ENCODE results near the gene KCNMA1. TPM values are rescaled to one million over a fixed set of nuclear protein-coding genes. Genes with fewer than 3 reads are reported as not detected.

Gene KCNMA1
- polyA plus RNA-seq, 1 experiment, result 21.4 TPM

- Histone ChIP-seq H3K27me3 (ENCODE audit: control insufficient read depth, insufficient read depth, low read length) (no peaks in the 10 kb centered on the region), H3K36me3 (ENCODE audit: control insufficient read depth, insufficient read depth, low read length) (no peaks in the 10 kb centered on the region), H3K4me3 (ENCODE audit: low read depth, low read length) (no peak overlapping the region)
- ChIA-PET POLR2A (no interaction called here), CTCF (interaction anchor here (0.7 kb wide), 1 partner anchor 74 kb away, joined by 6 read pairs; no protein-coding TSS in a partner anchor)
- DNase-seq (ENCODE audit: low read depth), result no peak
- no peak for TF ChIP-seq CTCF (IDR thresholded peaks at IDR 0.05; ENCODE audit: insufficient read depth, low read depth, low read length)
Observed at GRCh38 chr10:77566914-77567566, 70.6 kb downstream of the KCNMA1 start.

- DNase-seq (ENCODE audit: low read depth), result no peak
- TF ChIP-seq CTCF (IDR thresholded peaks at IDR 0.05; ENCODE audit: insufficient read depth, low read depth, low read length), result no peak
- Histone ChIP-seq H3K27me3 (ENCODE audit: control insufficient read depth, insufficient read depth, low read length) (no peaks in the 10 kb centered on the region), H3K4me3 (ENCODE audit: low read depth, low read length) (no peak overlapping the region), H3K36me3 (ENCODE audit: control insufficient read depth, insufficient read depth, low read length) (no peaks in the 10 kb centered on the region)
- CTCF ChIA-PET, result interaction anchor here (1.4 kb wide), 1 partner anchor 14 kb away, joined by 3 read pairs; no protein-coding TSS in a partner anchor
- POLR2A ChIA-PET, result no interaction called here
Observed at GRCh38 chr10:77566236-77566635, 71.4 kb downstream of the KCNMA1 start.

GRCh38 chr10:77565590-77566023, 72.0 kb downstream of the KCNMA1 start:
- Histone ChIP-seq H3K4me3 (ENCODE audit: low read depth, low read length) (no peak overlapping the region), H3K27me3 (ENCODE audit: control insufficient read depth, insufficient read depth, low read length) (no peaks in the 10 kb centered on the region), H3K36me3 (ENCODE audit: control insufficient read depth, insufficient read depth, low read length) (no peaks in the 10 kb centered on the region)
- POLR2A ChIA-PET, result interaction anchor here (1.1 kb wide), 1 partner anchor 10 kb away, joined by 5 read pairs; no protein-coding TSS in a partner anchor
- DNase-seq (ENCODE audit: low read depth), result no peak
- CTCF ChIA-PET, result interaction anchor here (1.1 to 1.4 kb wide), 3 partner anchors 14 to 70 kb away, joined by 3 to 4 read pairs (median 3); no protein-coding TSS in a partner anchor
- TF ChIP-seq CTCF (IDR thresholded peaks at IDR 0.05; ENCODE audit: insufficient read depth, low read depth, low read length), result no peak

- ChIA-PET CTCF (interaction anchor here (1.0 to 1.4 kb wide), 4 partner anchors 15 to 391 kb away, joined by 3 to 4 read pairs (median 3); no protein-coding TSS in a partner anchor), POLR2A (interaction anchor here (1.1 kb wide), 1 partner anchor 9 kb away, joined by 5 read pairs; no protein-coding TSS in a partner anchor)
- no peak for TF ChIP-seq CTCF (IDR thresholded peaks at IDR 0.05; ENCODE audit: insufficient read depth, low read depth, low read length)
- DNase-seq (ENCODE audit: low read depth), result peak; percentile 29
- H3K27me3 ChIP-seq (ENCODE audit: control insufficient read depth, insufficient read depth, low read length), result no peaks in the 10 kb centered on the region
- H3K36me3 ChIP-seq (ENCODE audit: control insufficient read depth, insufficient read depth, low read length), result no peaks in the 10 kb centered on the region
- no peak overlapping the region for H3K4me3 ChIP-seq (ENCODE audit: low read depth, low read length)
Observed at GRCh38 chr10:77564731-77565589, 72.6 kb downstream of the KCNMA1 start.
